PC-3 (cell line): ENCODE results near the gene SLC27A5. TPM values are rescaled to one million over a fixed set of nuclear protein-coding genes. Genes with fewer than 3 reads are reported as not detected.
A peak's percentile ranks its signal among the peaks of the same experiment; 100 is the strongest.

Experiments
- ATAC-seq: fragments of 200-7000 bp; cut with Tn5 transposase; 2 replicates; pipeline ENCODE4 v1.9.1; 2020; ENCODE audit warnings: mild to moderate bottlenecking, moderate library complexity
- BruUV-seq: library from RNA; stranded (reverse); fragments of 400-500 nt; replicated peaks from 2 replicates; lab custom pipeline; 2021; lab: Mats Ljungman, UMichigan
- CTCF ChIA-PET: fragments of 300-600 bp; sonication (Branson Sonifier 250); formaldehyde crosslinking; loops from one replicate; lab custom pipeline; 2022; ENCODE audit warnings: antibody characterized with exemption; lab: Charles Lee
- POLR2A ChIA-PET: fragments of 300-600 bp; sonication (Branson Sonifier 250); formaldehyde crosslinking; loops from one replicate; lab custom pipeline; 2022; ENCODE audit warnings: antibody characterized with exemption; ENCODE audit not compliant: unreplicated experiment; lab: Charles Lee
- DNase-seq: peaks from one replicate; pipeline ENCODE4 v3.0.0-alpha.2; 2015
- H2AFZ ChIP-seq: fragments of 300-600 bp; sonication (generic); 2 replicates; pipeline ENCODE4 v1.6.0; 2016; ENCODE audit warnings: antibody characterized with exemption, low read length
- H3F3A ChIP-seq: fragments of 300-600 bp; sonication (generic); one replicate; pipeline ENCODE4 v1.6.0; 2017; ENCODE audit warnings: antibody characterized with exemption, low read length, control low read depth, mild to moderate bottlenecking; ENCODE audit not compliant: unreplicated experiment
- H3K27ac ChIP-seq: fragments of 300-600 bp; sonication (generic); 2 replicates; pipeline ENCODE4 v1.5.1; 2016; ENCODE audit warnings: mild to moderate bottlenecking, low read length
- H3K27me3 ChIP-seq: fragments of 300-600 bp; sonication (generic); 2 replicates; pipeline ENCODE4 v1.6.1; 2016; ENCODE audit warnings: low read length, mixed read lengths
- H3K36me3 ChIP-seq: fragments of 300-600 bp; sonication (generic); 2 replicates; pipeline ENCODE4 v1.6.1; 2016; ENCODE audit warnings: low read depth, mixed run types, low read length, mixed read lengths
- H3K4me1 ChIP-seq: fragments of 300-600 bp; sonication (generic); 2 replicates; pipeline ENCODE4 v1.5.1; 2016; ENCODE audit warnings: low read length; ENCODE audit not compliant: insufficient read depth
- H3K4me2 ChIP-seq: fragments of 300-600 bp; sonication (generic); 2 replicates; pipeline ENCODE4 v1.6.0; 2016; ENCODE audit warnings: low read length
- H3K4me3 ChIP-seq: fragments of 300-600 bp; sonication (generic); 2 replicates; pipeline ENCODE4 v1.5.1; 2016; ENCODE audit warnings: mild to moderate bottlenecking, low read length, mixed read lengths
- H3K79me2 ChIP-seq: fragments of 300-600 bp; sonication (generic); 2 replicates; pipeline ENCODE4 v1.6.1; 2017; ENCODE audit warnings: low read length, mixed read lengths
- H3K9ac ChIP-seq: fragments of 300-600 bp; sonication (generic); 2 replicates; pipeline ENCODE4 v1.6.0; 2016; ENCODE audit warnings: mild to moderate bottlenecking, low read length
- H3K9me2 ChIP-seq: fragments of 300-600 bp; sonication (generic); replicated peaks from 2 replicates; pipeline ENCODE4 v1.6.1; 2016; ENCODE audit warnings: mixed run types, low read length, mixed read lengths
- H3K9me3 ChIP-seq: fragments of 300-600 bp; sonication (generic); 2 replicates; pipeline ENCODE4 v1.6.1; 2016; ENCODE audit warnings: low read length, mixed read lengths
- H4K20me1 ChIP-seq: fragments of 300-600 bp; sonication (generic); 2 replicates; pipeline ENCODE4 v1.6.1; 2016; ENCODE audit warnings: low read length, mixed read lengths
- CTCF ChIP-seq: fragments of 300-600 bp; sonication (generic); conservative IDR thresholded peaks from 2 replicates; pipeline ENCODE4 v1.5.1; 2017; ENCODE audit warnings: antibody characterized with exemption, low read depth, mild to moderate bottlenecking, low read length
- EZH2 ChIP-seq: fragments of 300-600 bp; sonication (generic); IDR thresholded peaks from one replicate; pipeline ENCODE4 v1.6.1; 2017; ENCODE audit warnings: antibody characterized with exemption, mild to moderate bottlenecking, low read length; ENCODE audit not compliant: unreplicated experiment
- EZH2phosphoT487 ChIP-seq: fragments of 300-600 bp; sonication (generic); IDR thresholded peaks from 2 replicates; pipeline ENCODE4 v1.6.1; 2018; ENCODE audit warnings: mild to moderate bottlenecking, antibody characterized with exemption, low read length, borderline replicate concordance
- intact Hi-C: fragments of 100-400 bp; cut with micrococcal nuclease; formaldehyde crosslinking; loops from 2 replicates; pipeline ENCODE4 v1.9.0; 2023
- total RNA-seq: library from RNA; depleted of rRNA; stranded (reverse); fragments of >200 nt; gene quantifications from 2 replicates; pipeline ENCODE4 v1.2.3, GENCODE V29; 2014

The SLC27A5 gene
- total RNA-seq, 1 experiment from 2014 or later: 56.2 TPM

DNA sequence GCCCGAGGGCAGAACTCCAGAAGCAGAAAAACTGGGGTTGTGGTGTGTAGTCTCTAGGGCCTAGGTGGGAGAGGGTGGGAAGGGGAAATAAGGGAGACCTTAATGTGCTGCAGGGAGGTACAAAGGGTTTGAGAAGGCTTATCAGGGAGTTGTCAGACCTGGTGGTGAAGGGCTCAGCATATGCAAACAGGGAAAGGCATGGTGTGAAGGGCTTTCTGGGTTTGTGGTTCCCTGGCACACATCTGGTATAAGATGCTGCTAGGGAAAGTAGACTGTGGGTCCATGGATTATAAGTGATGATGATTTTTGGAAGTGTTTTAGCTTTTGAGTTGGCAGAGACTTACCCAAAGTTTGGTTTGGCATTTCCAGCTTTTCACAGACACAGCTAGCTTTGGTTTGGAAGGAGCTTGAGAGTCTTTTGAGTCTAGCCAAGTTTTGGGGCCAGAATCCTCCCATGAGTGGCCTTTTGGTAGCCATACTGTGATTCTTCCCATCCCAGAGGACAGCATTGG, 34.3 kb upstream of the SLC27A5 start:
- no peaks in the 10 kb centered on the region for H3K27me3 ChIP-seq
- intact Hi-C loops: no loop called here
- H3K27ac ChIP-seq: no peak overlapping the region
- TF ChIP-seq CTCF: no peak
- no peak for TF ChIP-seq EZH2phosphoT487
- TF ChIP-seq EZH2: no peak
- POLR2A ChIA-PET: interaction anchor here (0.6 kb wide), 1 partner anchor 13 kb away, joined by 4 read pairs; no protein-coding TSS in a partner anchor
- no peak overlapping the region for H2AFZ ChIP-seq
- no TSS peak for BruUV-seq
- H3K79me2 ChIP-seq: peaks cover 55% of the 10 kb centered on the region
- peak overlapping the region; percentile 95 for H3K4me2 ChIP-seq
- no peak for DNase-seq
- H3F3A ChIP-seq: peaks cover 5% of the 10 kb centered on the region
- CTCF ChIA-PET: no interaction called here
- H3K9ac ChIP-seq: peak overlapping the region; percentile 89
- H3K4me1 ChIP-seq: peaks cover 13% of the 10 kb centered on the region
- H3K9me2 ChIP-seq: no peaks in the 10 kb centered on the region
- H3K36me3 ChIP-seq: peaks cover 59% of the 10 kb centered on the region
- H3K9me3 ChIP-seq: no peaks in the 10 kb centered on the region
- peaks cover 62% of the 10 kb centered on the region for H4K20me1 ChIP-seq
- ATAC-seq: no peak
- H3K4me3 ChIP-seq: peak overlapping the region; percentile 92

DNA sequence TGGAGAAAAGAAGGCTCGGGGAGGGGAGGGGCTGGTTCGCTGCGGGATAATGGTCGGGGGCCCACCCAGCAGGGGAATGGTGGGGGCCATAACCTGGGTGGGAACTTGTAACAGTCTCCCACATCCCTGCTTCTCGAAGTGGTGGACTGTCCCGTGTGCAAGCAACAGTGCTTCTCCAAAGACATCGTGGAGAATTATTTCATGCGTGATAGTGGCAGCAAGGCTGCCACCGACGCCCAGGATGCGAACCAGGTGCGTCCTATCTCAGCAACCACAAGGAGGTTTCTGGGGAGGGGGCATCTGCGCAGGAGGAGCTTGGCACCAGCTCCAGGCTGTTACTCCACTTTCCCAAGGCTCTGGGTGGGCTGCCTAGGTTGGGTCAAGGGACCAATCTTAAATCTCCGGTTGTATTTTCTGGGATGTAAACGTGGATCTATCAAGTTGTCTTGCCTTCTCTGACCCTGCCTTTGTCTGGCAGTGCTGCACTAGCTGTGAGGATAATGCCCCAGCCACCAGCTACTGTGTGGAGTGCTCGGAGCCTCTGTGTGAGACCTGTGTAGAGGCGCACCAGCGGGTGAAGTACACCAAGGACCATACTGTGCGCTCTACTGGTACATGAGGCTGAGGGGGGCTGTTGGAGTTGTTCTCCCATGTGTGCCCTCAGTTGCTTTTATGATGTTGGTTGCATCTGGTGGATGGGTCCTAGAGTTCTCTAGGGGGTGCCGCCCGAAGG, 33.7 kb upstream of the SLC27A5 start:
- intact Hi-C loops: no loop called here
- ChIA-PET POLR2A (no interaction called here), CTCF (no interaction called here)
- Histone ChIP-seq H3K9ac (peak overlapping the region; percentile 89), H3K4me2 (peak overlapping the region; percentile 95), H3F3A (peaks cover 5% of the 10 kb centered on the region), H3K27me3 (no peaks in the 10 kb centered on the region), H3K79me2 (peaks cover 55% of the 10 kb centered on the region), H3K4me1 (peaks cover 13% of the 10 kb centered on the region), H3K4me3 (peak overlapping the region; percentile 92), H3K36me3 (peaks cover 53% of the 10 kb centered on the region), H2AFZ (no peak overlapping the region), H3K9me2 (no peaks in the 10 kb centered on the region), H3K27ac (no peak overlapping the region), H3K9me3 (no peaks in the 10 kb centered on the region), H4K20me1 (peaks cover 56% of the 10 kb centered on the region)
- ATAC-seq (no peak), DNase-seq (no peak)
- TSS peak; percentile 48 for BruUV-seq
- TF ChIP-seq CTCF: no peak
- TF ChIP-seq EZH2phosphoT487: no peak
- TF ChIP-seq EZH2: no peak
